ENCODE measurements around the gene LYRM1. TPM values are rescaled to one million over a fixed set of nuclear protein-coding genes. Genes with fewer than 3 reads are reported as not detected.

Gene LYRM1
- total and polyA plus RNA-seq, 7 donors = 31.2 to 85.6 (median 43.7) TPM

GRCh38 chr16:20950294-20950693 is 49.7 kb downstream of the LYRM1 start:
- no peak overlapping the region for H3K4me3 ChIP-seq
- TF ChIP-seq POLR2AphosphoS5 (IDR thresholded peaks at IDR 0.05) = no peak
- TF ChIP-seq, protein P1, sequence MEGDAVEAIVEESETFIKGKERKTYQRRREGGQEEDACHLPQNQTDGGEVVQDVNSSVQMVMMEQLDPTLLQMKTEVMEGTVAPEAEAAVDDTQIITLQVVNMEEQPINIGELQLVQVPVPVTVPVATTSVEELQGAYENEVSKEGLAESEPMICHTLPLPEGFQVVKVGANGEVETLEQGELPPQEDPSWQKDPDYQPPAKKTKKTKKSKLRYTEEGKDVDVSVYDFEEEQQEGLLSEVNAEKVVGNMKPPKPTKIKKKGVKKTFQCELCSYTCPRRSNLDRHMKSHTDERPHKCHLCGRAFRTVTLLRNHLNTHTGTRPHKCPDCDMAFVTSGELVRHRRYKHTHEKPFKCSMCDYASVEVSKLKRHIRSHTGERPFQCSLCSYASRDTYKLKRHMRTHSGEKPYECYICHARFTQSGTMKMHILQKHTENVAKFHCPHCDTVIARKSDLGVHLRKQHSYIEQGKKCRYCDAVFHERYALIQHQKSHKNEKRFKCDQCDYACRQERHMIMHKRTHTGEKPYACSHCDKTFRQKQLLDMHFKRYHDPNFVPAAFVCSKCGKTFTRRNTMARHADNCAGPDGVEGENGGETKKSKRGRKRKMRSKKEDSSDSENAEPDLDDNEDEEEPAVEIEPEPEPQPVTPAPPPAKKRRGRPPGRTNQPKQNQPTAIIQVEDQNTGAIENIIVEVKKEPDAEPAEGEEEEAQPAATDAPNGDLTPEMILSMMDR (IDR thresholded peaks at IDR 0.05) = no peak
- no peak for TF ChIP-seq EP300 (IDR thresholded peaks at IDR 0.05)
- no peak for TF ChIP-seq POLR2A (IDR thresholded peaks at IDR 0.05)
- no peaks in the 10 kb centered on the region for H3K9me3 ChIP-seq
- H3K4me1 ChIP-seq = no peaks in the 10 kb centered on the region
- DNase-seq = no peak
- no peak overlapping the region for H3K27ac ChIP-seq
- intact Hi-C loops (cut with DNase I) = no loop called here
- no peaks in the 10 kb centered on the region for H3K36me3 ChIP-seq
- 90 to 93% methylated on average over 4 of the region's 4 CpGs for WGBS, 2 donors
- H3K27me3 ChIP-seq = no peaks in the 10 kb centered on the region

GRCh38 chr16:20952139-20952920 is 51.8 kb downstream of the LYRM1 start:
- H3K27ac ChIP-seq = no peak overlapping the region
- no peaks in the 10 kb centered on the region for H3K27me3 ChIP-seq
- 84 to 86% methylated on average over 13 of the region's 13 CpGs for WGBS, 2 donors
- no peaks in the 10 kb centered on the region for H3K36me3 ChIP-seq
- no peaks in the 10 kb centered on the region for H3K4me1 ChIP-seq
- no peaks in the 10 kb centered on the region for H3K9me3 ChIP-seq
- DNase-seq = no peak
- TF ChIP-seq POLR2A (IDR thresholded peaks at IDR 0.05) (no peak), EP300 (IDR thresholded peaks at IDR 0.05) (no peak), POLR2AphosphoS5 (IDR thresholded peaks at IDR 0.05) (no peak)
- TF ChIP-seq, protein P1 (IDR thresholded peaks at IDR 0.05) = no peak
- H3K4me3 ChIP-seq = no peak overlapping the region
- intact Hi-C loops (cut with DNase I) = no loop called here

GRCh38 chr16:20954574-20954973 is 54.0 kb downstream of the LYRM1 start:
- no peak overlapping the region for H3K4me3 ChIP-seq
- 96% methylated on average over 11 of the region's 11 CpGs for WGBS, 2 donors
- TF ChIP-seq POLR2AphosphoS5 (IDR thresholded peaks at IDR 0.05) (no peak), EP300 (IDR thresholded peaks at IDR 0.05) (no peak), POLR2A (IDR thresholded peaks at IDR 0.05) (no peak)
- TF ChIP-seq, protein P1 (IDR thresholded peaks at IDR 0.05) = no peak
- no peak overlapping the region for H3K27ac ChIP-seq
- H3K27me3 ChIP-seq = no peaks in the 10 kb centered on the region
- H3K36me3 ChIP-seq = no peaks in the 10 kb centered on the region
- intact Hi-C loops (cut with DNase I) = no loop called here
- H3K9me3 ChIP-seq = no peaks in the 10 kb centered on the region
- DNase-seq = no peak
- H3K4me1 ChIP-seq = no peaks in the 10 kb centered on the region

DNA sequence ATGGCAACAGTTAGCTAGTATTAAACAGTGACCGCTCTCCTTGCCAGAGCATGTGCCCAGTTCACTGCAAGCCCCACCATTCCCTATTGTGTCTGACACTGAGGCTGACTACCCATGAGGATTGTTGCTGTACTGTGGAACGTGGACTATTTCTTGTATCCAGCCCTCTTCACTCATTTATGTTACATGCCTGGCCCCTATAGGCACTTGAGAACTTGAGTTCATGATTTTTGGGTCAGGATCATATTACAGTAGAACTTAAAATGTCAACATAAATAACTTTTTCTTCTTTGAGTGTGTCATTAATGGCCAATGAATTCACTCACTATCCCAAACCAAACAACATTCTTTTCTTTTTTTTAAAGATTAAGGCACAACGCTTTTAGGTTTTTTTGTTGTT is 55.7 kb downstream of the LYRM1 start:
- 78 to 80% methylated on average over 3 of the region's 3 CpGs for WGBS, 2 donors

More for the DNA sequence above, 55.7 kb downstream of the LYRM1 start:
- H3K27ac ChIP-seq = no peak overlapping the region
- no peak overlapping the region for H3K4me3 ChIP-seq
- no peaks in the 10 kb centered on the region for H3K9me3 ChIP-seq
- no peaks in the 10 kb centered on the region for H3K36me3 ChIP-seq
- H3K27me3 ChIP-seq = no peaks in the 10 kb centered on the region
- DNase-seq = no peak
- intact Hi-C loops (cut with DNase I) = no loop called here
- TF ChIP-seq, protein P1 (IDR thresholded peaks at IDR 0.05) = no peak
- H3K4me1 ChIP-seq = no peaks in the 10 kb centered on the region
